HG03432 (cell line): ENCODE data around the gene CTXN1.

Experiments used
- ATAC-seq: cut with Tn5 transposase; IDR thresholded peaks from one replicate; pipeline ENCODE4 v1.9.1; 2021; ENCODE audit warnings: mild to moderate bottlenecking, moderate library complexity; ENCODE audit not compliant: unreplicated experiment

Gene CTXN1

DNA sequence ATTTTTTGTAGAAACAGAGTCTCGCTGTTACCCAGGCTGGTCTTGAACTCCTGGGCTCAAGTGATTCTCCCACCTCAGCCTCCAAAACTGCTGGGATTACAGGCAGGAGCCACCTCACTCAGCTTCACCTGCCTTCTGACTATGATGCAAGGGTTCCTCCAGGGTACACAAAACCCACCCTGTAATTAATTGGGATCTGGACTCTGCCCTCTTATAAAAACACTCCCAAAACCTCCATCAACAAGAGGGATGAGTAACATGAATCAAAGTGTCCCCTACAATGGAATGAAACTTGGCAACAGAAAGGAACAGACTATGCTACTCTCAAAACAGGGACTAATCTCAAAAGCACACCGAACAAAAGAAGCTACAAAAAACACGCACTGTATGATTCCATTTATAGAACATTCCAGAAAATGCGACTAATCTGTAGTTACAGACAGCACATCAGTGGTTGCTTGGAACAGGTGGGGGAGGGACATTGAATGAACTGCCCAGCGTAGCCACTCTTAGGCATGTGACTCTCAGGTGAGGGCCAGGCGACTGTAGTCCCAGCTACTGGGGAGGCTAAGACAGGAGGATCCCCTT is 48.6 kb downstream of the CTXN1 start:
- ATAC-seq: no peak

DNA sequence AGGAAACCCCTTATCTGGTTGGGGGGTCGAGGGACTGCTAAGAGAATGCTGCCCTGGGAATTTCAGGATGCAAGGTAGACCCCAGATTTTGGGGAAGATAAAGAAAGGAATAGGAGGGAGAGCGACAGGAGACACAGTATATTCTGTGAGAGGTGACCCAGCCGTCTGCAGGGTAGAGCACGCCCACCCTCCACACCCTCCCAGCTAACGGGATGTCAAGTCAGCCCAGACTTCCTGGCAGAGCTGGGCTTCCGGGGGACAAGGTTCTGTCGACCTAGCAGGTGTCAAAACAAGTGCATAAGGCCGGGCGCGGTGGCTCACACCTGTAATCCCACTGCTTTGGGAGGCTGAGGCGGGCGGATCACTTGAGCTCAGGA is 51.0 kb downstream of the CTXN1 start:
- ATAC-seq: no peak
